SKM-1 (cell line): ENCODE data around the gene TMEM132D.
"Not testable (repeated sequence)": the region's sequence is repeated elsewhere in the genome, so short reads cannot be mapped to it uniquely, and the experiment has no call there.

Experiments used
- DNase-seq: peaks from one replicate; lab custom pipeline; 2025; ENCODE audit not compliant: unreplicated experiment; lab: John Stamatoyannopoulos, UW

TMEM132D gene

DNA sequence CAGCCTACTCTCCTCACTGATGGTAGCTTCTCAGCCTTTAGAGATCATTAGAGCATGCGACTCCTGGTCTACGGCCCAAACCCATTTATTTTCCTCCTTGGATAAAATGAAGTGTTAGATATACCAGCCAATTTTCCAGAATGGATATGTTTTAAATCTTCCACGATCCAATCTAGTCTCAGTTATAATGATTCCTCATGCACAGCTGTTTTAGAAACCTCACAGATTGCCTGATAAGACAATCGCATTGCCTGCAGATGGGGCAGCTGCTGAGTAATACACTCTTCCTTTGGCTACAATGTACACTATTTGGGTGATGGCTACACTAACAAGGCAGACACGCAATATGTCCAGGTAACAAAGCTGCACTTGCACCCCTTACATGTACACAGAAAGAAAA is 823.4 kb downstream of the TMEM132D start:
- no peak for DNase-seq

GRCh38 chr12:129079719-129080118 is 824.1 kb downstream of the TMEM132D start:
- no peak for DNase-seq

- no peak for DNase-seq
Observed at GRCh38 chr12:129076441-129077320, 827.1 kb downstream of the TMEM132D start.

DNA sequence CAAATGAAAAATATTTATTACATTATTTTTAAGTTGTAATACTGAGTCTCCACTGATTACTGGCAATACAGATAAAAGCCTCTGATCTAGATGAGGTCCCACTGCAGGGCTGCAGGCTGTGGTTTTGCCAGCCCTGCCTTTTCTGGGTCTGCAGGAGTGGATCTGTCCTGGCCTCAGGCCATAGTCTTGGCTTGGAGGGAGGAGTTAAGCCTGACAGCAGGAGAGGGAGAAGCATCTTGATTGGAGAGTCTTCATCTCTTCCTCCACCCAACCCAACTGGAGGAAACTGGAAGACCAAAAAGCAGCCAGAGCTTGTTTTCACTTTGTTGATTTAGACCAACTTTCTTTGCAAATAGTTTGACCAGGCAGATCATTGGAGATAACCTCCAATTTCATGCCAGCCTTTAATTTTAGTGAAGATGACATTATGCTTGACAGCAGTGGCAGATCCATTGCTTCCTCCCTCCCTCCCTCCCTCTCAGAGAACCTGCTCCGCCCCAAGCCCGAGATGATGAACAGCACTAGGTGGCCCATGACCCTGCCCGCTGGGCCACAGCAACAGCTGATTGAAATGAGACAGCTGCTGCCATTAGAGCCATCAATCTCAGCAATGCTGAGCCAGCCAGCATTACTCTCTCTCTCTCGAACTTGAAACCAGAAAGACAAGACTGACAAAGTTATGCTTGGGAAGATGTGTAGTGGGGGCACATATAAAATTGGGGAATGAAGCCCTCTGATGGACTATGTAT is 828.2 kb downstream of the TMEM132D start:
- no peak for DNase-seq

DNA sequence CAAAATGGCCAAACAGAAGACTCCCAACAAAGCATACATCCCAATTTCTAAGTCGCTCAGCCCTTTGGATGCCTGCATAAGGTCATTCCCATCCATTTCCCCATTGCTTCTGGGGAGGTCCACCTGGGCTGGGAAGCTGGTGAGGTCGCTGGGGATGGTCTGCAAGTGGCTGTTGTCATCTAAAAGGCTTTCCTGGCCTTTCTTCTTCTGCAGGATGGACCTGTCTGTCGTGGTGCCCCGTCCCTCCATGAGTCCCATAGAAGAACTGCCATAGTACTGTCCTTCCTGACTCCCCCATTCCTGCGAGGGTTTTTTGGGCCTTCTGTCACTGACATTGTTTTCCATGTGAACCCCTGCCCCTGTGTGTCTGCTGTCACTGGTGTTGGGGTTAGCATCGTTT is 829.4 kb downstream of the TMEM132D start:
- DNase-seq, result no peak

GRCh38 chr12:129073157-129073915 is 830.5 kb downstream of the TMEM132D start:
- DNase-seq, result no peak

DNA sequence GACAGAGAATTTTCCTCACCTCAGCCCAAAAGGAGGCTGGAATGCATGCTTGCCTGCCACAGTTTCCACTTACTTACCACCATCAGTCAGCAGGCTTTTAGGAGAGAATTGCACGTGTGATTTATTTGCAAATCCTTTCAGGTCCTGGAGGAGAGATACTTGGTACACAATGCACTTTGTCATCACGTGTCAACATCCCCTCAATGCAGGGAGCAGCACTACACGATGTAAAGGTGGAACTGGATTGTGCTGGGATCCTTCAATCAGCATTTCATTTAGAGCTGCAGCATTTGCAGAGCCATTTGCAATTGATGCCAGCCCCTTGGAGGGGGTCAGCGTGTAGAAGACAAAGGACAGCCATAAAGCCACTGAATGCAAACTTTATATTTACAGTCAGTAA is 832.5 kb downstream of the TMEM132D start:
- no peak for DNase-seq

- DNase-seq, result no peak
Observed at GRCh38 chr12:129069886-129070285, 833.9 kb downstream of the TMEM132D start.

- DNase-seq, result no peak
Observed at GRCh38 chr12:129068684-129069083, 835.1 kb downstream of the TMEM132D start.

DNA sequence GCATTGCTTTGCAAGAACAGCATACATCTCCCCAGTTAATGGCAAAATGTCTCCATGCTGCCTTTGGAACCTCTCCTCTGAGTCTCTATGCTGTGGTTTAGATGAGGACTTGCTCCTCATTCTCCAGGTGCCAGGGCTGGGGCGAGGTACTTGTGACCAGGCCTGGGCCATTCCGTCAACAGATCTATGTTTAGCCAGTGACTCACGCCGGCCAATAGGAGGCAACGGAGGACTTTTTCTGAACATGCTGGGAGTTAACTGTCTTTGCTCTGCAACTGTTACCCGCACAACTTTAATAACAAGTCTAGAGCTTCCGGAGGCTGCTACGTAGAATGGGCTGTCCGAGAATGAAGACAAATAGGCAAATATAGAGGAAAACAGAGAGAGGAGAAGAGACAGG is 836.3 kb downstream of the TMEM132D start:
- no peak for DNase-seq

DNA sequence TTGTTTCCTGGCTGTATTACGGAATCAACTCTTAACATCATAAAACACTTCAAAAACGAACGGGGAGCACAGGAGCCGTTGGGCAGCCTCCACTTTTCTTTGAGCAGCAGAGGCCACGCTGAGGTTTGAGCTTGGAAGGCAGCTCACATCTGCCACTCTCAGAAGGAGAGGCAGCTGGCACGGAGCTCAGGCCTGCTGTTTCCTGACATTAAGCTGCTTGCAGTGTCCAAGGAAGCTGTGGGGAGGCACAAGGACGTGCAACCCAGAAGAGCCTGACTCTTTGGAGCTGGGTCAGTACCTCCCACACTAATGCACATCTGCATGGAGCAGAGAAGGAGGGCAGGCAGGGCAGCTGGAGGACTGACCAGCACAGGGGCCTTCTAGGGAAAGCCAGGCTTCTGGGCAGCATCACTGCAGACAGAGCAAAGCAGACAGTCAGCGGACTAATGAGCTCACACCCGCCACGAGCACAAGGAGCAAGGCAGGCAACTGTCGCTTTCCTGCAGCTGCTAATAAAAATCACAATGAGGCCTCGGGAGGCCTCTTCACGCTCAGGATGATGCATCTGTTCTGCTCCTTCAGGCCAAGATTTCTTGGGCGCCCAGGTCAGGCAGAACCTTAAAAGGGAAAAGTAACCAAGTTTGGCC is 839.5 kb downstream of the TMEM132D start:
- DNase-seq, result no peak

DNA sequence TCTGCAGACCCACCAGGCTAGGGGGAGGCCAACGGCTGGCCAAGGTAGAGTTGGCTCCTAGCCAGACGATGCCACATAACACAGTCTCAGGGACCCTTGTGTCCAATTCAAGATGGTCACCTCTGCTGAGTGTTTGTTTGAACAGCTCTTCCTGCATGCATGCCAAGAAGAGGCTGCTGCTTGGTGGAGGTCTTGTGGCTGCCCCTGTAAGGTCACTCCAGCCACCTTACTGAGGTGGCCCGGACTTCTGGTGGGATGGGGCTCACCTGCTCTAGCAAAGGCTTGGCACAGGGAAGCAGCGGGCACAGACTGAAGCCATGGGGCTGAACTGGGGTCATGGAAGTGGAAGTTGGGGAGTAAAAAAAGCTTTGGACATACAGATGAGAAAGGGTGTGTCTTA is 840.2 kb downstream of the TMEM132D start:
- no peak for DNase-seq

GRCh38 chr12:129053232-129053631 is 850.6 kb downstream of the TMEM132D start:
- no peak for DNase-seq

DNA sequence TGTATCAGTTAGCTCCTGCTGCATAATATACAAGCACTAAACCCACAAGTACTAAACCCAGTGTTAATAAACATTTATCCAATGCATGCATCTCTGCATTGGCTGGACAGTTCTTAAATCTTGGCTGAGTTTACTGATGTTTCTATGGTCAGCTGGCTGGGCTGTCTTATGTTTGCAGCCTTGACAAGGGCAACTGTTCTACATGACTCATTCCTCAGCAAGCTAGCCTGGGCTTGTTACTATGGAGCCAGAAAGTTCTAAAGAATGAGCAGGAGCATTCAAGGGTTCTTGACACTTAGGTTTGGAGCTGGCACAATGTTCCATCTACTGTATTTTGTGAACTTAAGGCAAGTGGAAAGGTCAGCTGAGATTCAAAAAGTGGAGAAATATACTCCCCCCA is 851.5 kb downstream of the TMEM132D start:
- no peak for DNase-seq

DNA sequence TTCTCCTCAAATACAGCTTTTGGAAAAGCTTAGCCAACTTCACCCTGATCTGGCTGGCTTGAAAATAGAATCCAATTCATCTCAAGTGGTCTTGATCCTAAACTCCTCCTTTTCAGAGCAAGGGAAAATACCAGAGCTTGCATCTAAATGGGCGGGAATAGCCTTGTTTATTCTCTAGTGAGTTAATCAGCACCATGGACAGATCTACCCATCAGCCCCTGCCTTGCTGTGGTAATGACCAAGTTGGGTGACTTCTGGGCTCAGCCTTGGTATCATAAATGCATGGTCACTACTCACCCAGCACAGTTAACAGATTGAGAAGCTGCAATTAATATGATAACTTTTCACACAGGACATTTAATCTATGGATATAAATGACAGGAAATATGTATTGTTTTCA is 853.9 kb downstream of the TMEM132D start:
- DNase-seq, result no peak

- DNase-seq, result not testable (repeated sequence)
Observed at GRCh38 chr12:129043334-129043733, 860.5 kb downstream of the TMEM132D start.

DNA sequence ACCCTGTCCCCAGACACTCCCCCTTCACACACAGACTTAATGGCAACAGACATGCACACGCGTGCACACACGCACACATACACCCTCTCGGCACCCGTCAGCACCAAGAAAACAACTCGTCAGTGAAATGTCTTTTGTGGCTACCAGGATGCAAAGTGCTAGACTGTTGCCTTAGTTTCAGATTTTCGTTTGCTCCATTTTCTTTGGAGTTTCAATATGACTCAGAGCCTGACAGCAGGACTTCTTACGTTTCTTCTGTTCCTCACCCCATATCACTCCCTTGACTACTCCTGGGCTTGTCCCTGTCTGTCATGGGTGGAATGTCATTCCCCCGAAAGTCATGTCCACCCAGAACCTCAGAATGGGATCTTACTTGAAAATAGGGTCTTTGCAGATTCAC is 867.7 kb downstream of the TMEM132D start:
- no peak for DNase-seq

DNA sequence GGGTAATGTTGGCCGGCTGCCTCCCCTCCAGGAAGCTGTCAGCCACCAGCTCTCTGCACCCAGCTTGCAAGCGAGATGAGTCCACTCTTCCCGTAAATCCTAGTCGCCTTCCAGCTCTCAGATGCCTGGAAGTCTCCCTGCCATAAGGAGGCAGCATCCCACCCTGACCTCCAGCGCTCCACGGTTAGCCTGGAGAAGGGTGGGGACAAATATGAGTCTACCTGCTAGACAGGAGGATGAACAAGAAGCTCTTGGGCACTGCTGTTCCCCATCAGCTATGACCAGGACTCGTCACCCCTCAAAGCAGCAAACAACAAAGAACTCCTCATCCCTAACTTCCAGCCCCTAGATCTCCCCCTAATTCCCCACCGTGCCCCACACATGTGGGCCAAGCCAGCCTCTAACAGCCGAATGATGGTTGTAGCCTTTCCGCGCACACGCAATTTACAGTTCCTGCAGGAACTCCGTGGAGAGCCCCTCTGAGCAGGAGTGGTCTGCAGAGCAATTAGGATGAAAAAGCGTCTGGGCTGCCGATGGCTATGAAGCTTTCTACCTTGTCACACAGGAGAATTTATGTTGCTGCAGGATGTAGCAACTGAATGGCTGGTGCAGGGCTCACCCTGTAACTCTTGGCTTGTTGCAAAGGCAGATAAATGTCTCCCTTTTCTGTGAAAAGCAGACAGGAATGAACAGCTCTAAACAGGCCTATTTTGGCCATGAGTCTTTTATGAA is 869.1 kb downstream of the TMEM132D start:
- DNase-seq, result no peak

- no peak for DNase-seq
Observed at GRCh38 chr12:129028844-129029243, 875.0 kb downstream of the TMEM132D start.

DNA sequence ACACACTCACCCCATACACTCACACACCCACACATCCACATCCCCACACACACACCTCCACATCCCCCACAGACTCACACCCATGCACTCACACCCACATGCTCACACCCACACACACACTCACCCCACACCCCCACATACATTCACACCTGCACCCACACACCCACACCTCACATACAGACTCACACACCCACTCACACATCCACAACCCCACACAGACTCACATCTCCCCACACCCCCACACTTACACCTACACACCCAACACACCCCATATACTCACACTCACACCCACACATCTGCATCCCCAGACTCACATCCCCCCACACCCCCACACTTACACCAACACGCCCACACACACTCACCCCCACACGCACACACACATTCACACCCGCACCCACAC is 878.8 kb downstream of the TMEM132D start:
- no peak for DNase-seq
